Caki2 (cell line): ENCODE measurements around the gene STXBP3. TPM values are rescaled to one million over a fixed set of nuclear protein-coding genes. Genes with fewer than 3 reads are reported as not detected.

Experiments
- DNase-seq: peaks from one replicate; pipeline ENCODE4 v3.0.0-alpha.2; 2015; ENCODE audit warnings: low read depth
- in situ Hi-C: cut with HindIII; loops from 2 replicates; pipeline ENCODE4 v1.10.0; 2016; ENCODE audit warnings: low sequenced_read_pairs, low pct_unique_long_range_greater_than_20kb, mixed read lengths
- total RNA-seq: library from RNA; depleted of rRNA; stranded (reverse); fragments of >200 nt; shearing (Covaris generic); gene quantifications from 2 replicates; pipeline ENCODE4 v1.2.3, GENCODE V29; 2014; ENCODE audit warnings: low replicate concordance

Gene STXBP3
- total RNA-seq, 1 experiment from 2014 or later = 7.3 TPM

GRCh38 chr1:108828074-108828961, 81.8 kb downstream of the STXBP3 start:
- peak; percentile 56 for DNase-seq
- in situ Hi-C loops = no loop called here

GRCh38 chr1:108829498-108829916, 83.0 kb downstream of the STXBP3 start:
- peak; percentile 44 for DNase-seq

GRCh38 chr1:108830119-108831008, 83.9 kb downstream of the STXBP3 start:
- in situ Hi-C loops = no loop called here
- DNase-seq = peak; percentile 75

More at GRCh38 chr1:108829498-108829916, 83.0 kb downstream of the STXBP3 start:
- in situ Hi-C loops = no loop called here

- no peak for DNase-seq
- in situ Hi-C loops = no loop called here
Observed at GRCh38 chr1:108831225-108831624, 84.8 kb downstream of the STXBP3 start.

GRCh38 chr1:108832929-108833328, 86.5 kb downstream of the STXBP3 start:
- in situ Hi-C loops = no loop called here
- no peak for DNase-seq

GRCh38 chr1:108841703-108842102, 95.2 kb downstream of the STXBP3 start:
- in situ Hi-C loops = no loop called here
- no peak for DNase-seq

- DNase-seq = no peak
- in situ Hi-C loops = no loop called here
Observed at GRCh38 chr1:108842525-108843181, 96.2 kb downstream of the STXBP3 start.

- in situ Hi-C loops = no loop called here
- no peak for DNase-seq
Observed at GRCh38 chr1:108843390-108844137, 97.1 kb downstream of the STXBP3 start.

- in situ Hi-C loops = no loop called here
Observed at GRCh38 chr1:108845446-108845845, 99.0 kb downstream of the STXBP3 start.

GRCh38 chr1:108845991-108846390, 99.5 kb downstream of the STXBP3 start:
- in situ Hi-C loops = no loop called here
- no peak for DNase-seq

More at GRCh38 chr1:108845446-108845845, 99.0 kb downstream of the STXBP3 start:
- DNase-seq = no peak

- no peak for DNase-seq
- in situ Hi-C loops = no loop called here
Observed at GRCh38 chr1:108847494-108847893, 101.0 kb downstream of the STXBP3 start.

GRCh38 chr1:108848806-108849205, 102.3 kb downstream of the STXBP3 start:
- in situ Hi-C loops = no loop called here
- no peak for DNase-seq

- no peak for DNase-seq
- in situ Hi-C loops = no loop called here
Observed at GRCh38 chr1:108850929-108851328, 104.5 kb downstream of the STXBP3 start.

- in situ Hi-C loops = no loop called here
- DNase-seq = no peak
Observed at GRCh38 chr1:108851567-108851966, 105.1 kb downstream of the STXBP3 start.

- DNase-seq = no peak
- in situ Hi-C loops = no loop called here
Observed at GRCh38 chr1:108852221-108852975, 105.9 kb downstream of the STXBP3 start.

- in situ Hi-C loops = no loop called here
- DNase-seq = no peak
Observed at GRCh38 chr1:108854221-108855019, 107.9 kb downstream of the STXBP3 start.
